Uterus (tissue), 4 donors: ENCODE measurements around the gene DNAJC6. TPM values are rescaled to one million over a fixed set of nuclear protein-coding genes. Genes with fewer than 3 reads are reported as not detected.
"Not testable (repeated sequence)": the region's sequence is repeated elsewhere in the genome, so short reads cannot be mapped to it uniquely, and the experiment has no call there.

Experiments used
- DNase-seq, 2 donors: peaks; one replicate each; pipeline ENCODE4 v3.0.0-alpha.2; 2019 to 2020
- H3K27ac ChIP-seq, 2 donors: fragments of 200-600 bp; sonication (generic); 1 replicate in 1 of 2; 2 replicates in 1 of 2; pipeline ENCODE4 v1.5.1; 2016 to 2018
- H3K27me3 ChIP-seq, 2 donors: fragments of 200-600 bp; sonication (generic); one replicate each; pipeline ENCODE4 v1.5.1; 2018 to 2019; ENCODE audit warnings: control low read depth in 1 of 2
- H3K36me3 ChIP-seq, 2 donors: fragments of 200-600 bp; sonication (generic); one replicate each; pipeline ENCODE4 v1.5.1; 2019; ENCODE audit warnings: control low read depth in 1 of 2
- H3K4me1 ChIP-seq, 2 donors: fragments of 200-600 bp; sonication (generic); one replicate each; pipeline ENCODE4 v1.5.1; 2018 to 2019; ENCODE audit warnings: control low read depth in 1 of 2
- H3K4me3 ChIP-seq, 2 donors: fragments of 200-600 bp; sonication (generic); 1 replicate in 1 of 2; 2 replicates in 1 of 2; pipeline ENCODE4 v1.5.1; 2018 to 2019; ENCODE audit warnings: mild to moderate bottlenecking in 1 of 2
- H3K9me3 ChIP-seq, 2 donors: fragments of 200-600 bp; sonication (generic); one replicate each; pipeline ENCODE4 v1.5.1; 2019; ENCODE audit warnings: control low read depth in 1 of 2
- CTCF ChIP-seq, 4 experiments: fragments of 200-600 bp in 2 of 4; fragments of 450-650 bp in 2 of 4; sonication (generic) in 2 of 4; IDR thresholded peaks; one replicate each; pipeline ENCODE4 v1.5.1; 2016 to 2019; ENCODE audit warnings: antibody characterized with exemption in 4 of 4, mild to moderate bottlenecking in 2 of 4, moderate library complexity in 1 of 4
- POLR2A ChIP-seq, 2 donors: fragments of 450-650 bp; IDR thresholded peaks; one replicate each; pipeline ENCODE4 v1.6.1; 2016; ENCODE audit warnings: antibody characterized with exemption in 2 of 2, mild to moderate bottlenecking in 1 of 2, moderate library complexity in 1 of 2
- intact Hi-C: fragments of 100-400 bp; cut with DNase I; formaldehyde crosslinking; loops from one replicate; pipeline ENCODE4 v1.15.1; 2023; ENCODE audit warnings: low total_unique reads
- total RNA-seq, 4 donors: library from RNA; depleted of rRNA in 3 of 4; stranded (reverse); fragments of >200 nt in 3 of 4; gene quantifications; one replicate each; pipeline versions ENCODE4 v1.1.0 to v1.2.4, GENCODE V29; 2014 to 2023
- donor health status: DM: yes; HTN: yes; CAD: no.

The DNAJC6 gene
- total RNA-seq, 4 donors from 2014 or later, result 3.1 to 11.3 (median 4.2) TPM

GRCh38 chr1:65377496-65378246 lies 68.3 kb downstream of the DNAJC6 start:
- Histone ChIP-seq H3K9me3 (no peaks in the 10 kb centered on the region), H3K27me3 (no peaks in the 10 kb centered on the region), H3K4me1 (no peaks in the 10 kb centered on the region), H3K36me3 (no peaks in the 10 kb centered on the region), H3K27ac (no peak overlapping the region), H3K4me3 (no peak overlapping the region)
- no peak for DNase-seq
- intact Hi-C loops, result no loop called here
- TF ChIP-seq POLR2A (IDR thresholded peaks at IDR 0.05), result no peak
- TF ChIP-seq CTCF (IDR thresholded peaks at IDR 0.05), result no peak

- no peak for TF ChIP-seq POLR2A (IDR thresholded peaks at IDR 0.05)
- no peak for TF ChIP-seq CTCF (IDR thresholded peaks at IDR 0.05)
- no peak for DNase-seq
- no peaks in the 10 kb centered on the region for H3K9me3 ChIP-seq
- intact Hi-C loops, result no loop called here
- no peaks in the 10 kb centered on the region for H3K4me1 ChIP-seq
- H3K36me3 ChIP-seq, result no peaks in the 10 kb centered on the region
- no peak overlapping the region for H3K27ac ChIP-seq
- H3K27me3 ChIP-seq, result no peaks in the 10 kb centered on the region
- H3K4me3 ChIP-seq, result no peak overlapping the region
Measured at GRCh38 chr1:65378247-65378946, 69.1 kb downstream of the DNAJC6 start.

GRCh38 chr1:65384426-65384825 lies 75.1 kb downstream of the DNAJC6 start:
- H3K27me3 ChIP-seq, H3K27ac ChIP-seq, H3K9me3 ChIP-seq, H3K4me1 ChIP-seq, intact Hi-C loops, H3K36me3 ChIP-seq, H3K4me3 ChIP-seq, DNase-seq: not testable (repeated sequence)

- DNase-seq, result no peak
- H3K27me3 ChIP-seq, result no peaks in the 10 kb centered on the region
- TF ChIP-seq CTCF (IDR thresholded peaks at IDR 0.05) (no peak), POLR2A (IDR thresholded peaks at IDR 0.05) (no peak)
- no peaks in the 10 kb centered on the region for H3K9me3 ChIP-seq
- H3K27ac ChIP-seq, result no peak overlapping the region
- H3K36me3 ChIP-seq, result no peaks in the 10 kb centered on the region
- intact Hi-C loops, result no loop called here
- H3K4me1 ChIP-seq, result no peaks in the 10 kb centered on the region
- no peak overlapping the region for H3K4me3 ChIP-seq
Measured at GRCh38 chr1:65386439-65386838, 77.1 kb downstream of the DNAJC6 start.

- TF ChIP-seq CTCF (IDR thresholded peaks at IDR 0.05) (no peak), POLR2A (IDR thresholded peaks at IDR 0.05) (no peak)
- Histone ChIP-seq H3K27ac (no peak overlapping the region), H3K27me3 (no peaks in the 10 kb centered on the region), H3K4me3 (no peak overlapping the region), H3K4me1 (no peaks in the 10 kb centered on the region), H3K9me3 (no peaks in the 10 kb centered on the region), H3K36me3 (no peaks in the 10 kb centered on the region)
- intact Hi-C loops, result no loop called here
- no peak for DNase-seq
Measured at GRCh38 chr1:65387821-65388220, 78.5 kb downstream of the DNAJC6 start.
